Stimulated activated CD8-positive, alpha-beta memory T cell treated with anti-CD3 and anti-CD28 coated beads, Interleukin-7, amount 100 ng/mL, for 48 hours (primary cell): ENCODE results near the gene MYO15A.

Experiments used
- DNase-seq, 2 donors: peaks; one replicate each; pipeline ENCODE4 v3.0.0-alpha.2; 2020; ENCODE audit warnings: low read depth in 1 of 2; ENCODE audit errors: extremely low read depth in 1 of 2

Gene MYO15A

DNA sequence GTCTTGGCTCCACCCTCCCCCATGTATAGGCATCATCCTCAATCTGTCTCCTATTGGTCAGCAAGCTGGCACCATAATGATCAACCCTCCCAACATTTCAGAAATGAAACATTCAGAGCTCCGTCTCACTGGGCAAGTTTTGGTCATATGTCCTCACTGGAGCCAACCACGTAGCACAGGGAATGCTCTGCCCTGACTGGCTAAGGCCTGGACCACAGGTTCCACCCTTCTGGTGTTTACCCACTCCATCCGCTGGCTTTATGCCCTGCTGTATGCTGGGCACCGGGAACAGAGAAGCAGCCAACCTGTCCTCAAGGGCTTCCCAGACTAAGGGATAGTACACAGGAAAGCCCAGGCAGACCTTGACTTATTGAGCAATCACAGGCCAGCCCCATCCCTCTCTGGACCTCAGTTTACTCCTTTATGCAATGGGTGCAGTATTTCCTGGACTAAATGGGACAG, 20.5 kb downstream of the MYO15A start:
- DNase-seq, result no peak

GRCh38 chr17:18132711-18133110, 24.2 kb downstream of the MYO15A start:
- DNase-seq, result no peak

DNA sequence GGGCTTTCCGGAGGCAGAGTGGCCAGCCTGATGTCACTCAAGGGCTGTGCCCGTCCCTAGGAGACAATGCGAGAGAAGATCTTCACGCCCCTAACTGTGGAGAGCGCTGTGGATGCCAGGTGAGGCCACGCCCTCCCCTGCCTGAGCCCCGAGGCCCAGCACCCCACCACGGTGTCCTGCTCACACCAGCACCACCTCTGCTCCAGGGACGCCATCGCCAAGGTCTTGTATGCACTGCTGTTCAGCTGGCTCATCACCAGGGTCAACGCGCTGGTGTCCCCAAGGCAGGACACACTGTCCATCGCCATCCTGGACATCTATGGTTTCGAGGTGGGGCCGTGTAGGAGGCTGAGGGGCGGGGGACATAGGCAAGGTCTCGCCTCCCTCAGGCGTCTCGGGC, 27.8 kb downstream of the MYO15A start:
- DNase-seq, result no peak

GRCh38 chr17:18138065-18138749, 29.7 kb downstream of the MYO15A start:
- no peak for DNase-seq

- no peak for DNase-seq
Observed at GRCh38 chr17:18139092-18139491, 30.5 kb downstream of the MYO15A start.

DNA sequence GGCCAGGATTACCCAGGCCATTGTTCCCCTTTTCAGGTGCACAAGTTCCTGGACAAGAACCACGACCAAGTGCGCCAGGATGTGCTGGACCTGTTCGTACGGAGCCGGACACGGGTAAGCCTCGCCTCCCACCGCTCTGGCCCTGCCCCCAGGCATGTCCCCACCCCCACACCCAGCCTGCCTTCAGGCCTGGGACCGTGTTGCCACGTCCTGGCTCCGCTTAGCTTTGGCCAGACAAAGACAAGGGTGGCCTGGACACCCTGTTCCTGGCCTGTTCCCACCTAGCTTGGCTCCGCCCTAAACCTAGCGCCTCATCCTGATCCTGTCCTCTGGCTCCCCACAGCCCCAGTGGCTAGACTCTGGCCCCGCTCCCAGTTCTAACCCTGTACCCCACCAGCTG, 30.9 kb downstream of the MYO15A start:
- DNase-seq, result no peak

GRCh38 chr17:18139949-18140348, 31.4 kb downstream of the MYO15A start:
- DNase-seq, result no peak

DNA sequence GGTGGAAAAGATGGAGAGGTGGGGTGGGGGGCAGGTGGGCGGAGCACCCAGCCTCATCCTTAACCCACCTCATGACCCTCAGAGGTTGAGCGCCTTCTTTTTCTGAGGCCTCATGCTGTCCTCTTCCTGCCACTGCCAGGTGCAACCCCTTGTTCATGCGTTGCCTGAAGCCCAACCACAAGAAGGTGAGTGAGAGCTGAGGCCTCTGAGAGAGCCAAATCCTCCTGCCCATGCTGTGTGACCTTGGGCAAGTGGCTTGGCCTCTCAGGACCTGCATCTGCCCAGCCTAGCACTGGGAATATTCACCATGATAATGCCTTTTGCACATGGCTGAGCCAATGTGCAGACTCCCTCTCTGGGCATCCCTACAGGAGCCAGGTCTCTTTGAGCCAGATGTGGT, 32.1 kb downstream of the MYO15A start:
- no peak for DNase-seq

- DNase-seq, result no peak
Observed at GRCh38 chr17:18141210-18141803, 32.8 kb downstream of the MYO15A start.

DNA sequence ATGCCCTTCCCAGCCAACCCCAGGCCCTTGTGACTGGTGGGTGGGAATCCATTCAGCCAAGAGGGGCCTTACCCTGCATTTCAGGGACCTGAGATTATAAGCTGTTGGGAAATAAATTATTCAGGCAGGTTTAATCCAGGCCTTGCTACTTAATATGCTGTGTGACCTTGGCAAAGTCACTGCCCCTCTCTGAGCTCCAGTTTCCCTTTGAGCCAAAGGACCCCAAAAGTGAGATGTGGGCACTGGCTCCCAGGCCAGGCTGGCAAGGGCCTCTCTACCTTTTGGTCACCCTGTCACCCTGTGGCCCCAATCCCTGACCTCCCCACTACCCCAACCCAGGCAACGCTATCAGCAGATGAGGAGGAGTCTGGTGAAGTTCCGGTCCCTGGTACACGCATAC, 33.9 kb downstream of the MYO15A start:
- no peak for DNase-seq

DNA sequence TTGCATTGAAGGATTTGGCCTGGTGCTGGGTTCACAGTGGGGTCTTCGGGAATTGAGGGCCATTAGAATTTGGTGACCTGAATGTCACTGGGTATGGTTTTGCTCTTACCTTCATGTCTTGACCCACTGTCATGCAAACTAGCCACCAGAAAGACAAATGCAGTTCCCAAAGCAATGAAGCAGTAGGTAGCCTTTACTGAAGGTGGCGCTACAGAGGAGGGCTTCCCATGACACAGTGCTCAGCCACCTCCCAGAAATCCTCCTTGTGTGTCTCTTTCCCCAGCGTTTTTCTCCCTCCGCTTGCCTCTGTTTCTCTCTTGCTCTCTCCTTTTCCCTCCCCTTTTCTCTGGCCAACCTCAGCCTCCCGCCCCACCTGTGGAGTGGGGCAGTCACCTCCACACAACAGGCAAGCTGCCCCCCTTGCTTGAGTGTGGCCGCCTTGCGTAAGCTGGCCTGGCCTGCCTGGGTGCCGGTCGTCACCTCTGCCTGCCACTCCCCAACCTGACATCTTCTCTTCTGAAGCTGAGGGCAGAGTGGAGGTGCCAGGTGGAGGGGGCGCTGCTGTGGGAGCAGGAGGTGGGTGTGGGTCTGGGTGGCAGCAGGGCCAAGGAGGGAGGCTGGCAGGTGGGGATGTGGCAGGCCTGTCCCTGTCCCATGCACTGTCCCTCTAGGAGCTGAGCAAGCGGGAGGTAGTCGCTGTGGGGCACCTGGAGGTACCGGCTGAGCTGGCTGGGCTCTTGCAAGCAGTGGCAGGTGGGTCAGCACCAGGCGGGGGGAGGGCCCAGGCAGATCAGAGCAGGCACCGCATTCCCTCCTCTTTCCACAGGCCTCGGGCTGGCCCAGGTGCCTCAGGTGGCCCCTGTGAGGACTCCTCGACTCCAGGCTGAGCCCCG, 34.7 kb downstream of the MYO15A start:
- no peak for DNase-seq

- DNase-seq, result no peak
Observed at GRCh38 chr17:18144261-18144660, 35.7 kb downstream of the MYO15A start.

DNA sequence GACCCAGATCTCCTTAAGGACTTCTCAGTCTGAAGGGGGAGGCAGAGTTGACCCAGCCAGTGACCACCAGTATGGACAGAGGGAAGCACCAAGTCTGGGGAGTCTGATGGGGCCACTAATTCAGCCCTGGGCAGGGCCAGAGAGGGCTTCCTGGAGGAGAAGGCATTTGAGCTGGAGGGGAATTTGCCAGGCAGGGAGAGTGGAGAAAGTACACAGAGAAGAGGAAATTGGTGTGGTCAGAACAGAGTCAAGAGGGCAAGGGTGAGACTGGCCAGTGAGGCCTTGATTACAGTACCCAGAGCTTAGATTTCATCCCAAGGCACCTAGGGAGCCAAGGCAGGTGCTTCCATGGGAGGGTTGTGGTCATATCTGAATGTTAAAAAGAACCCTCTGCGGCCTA, 36.3 kb downstream of the MYO15A start:
- DNase-seq, result no peak

DNA sequence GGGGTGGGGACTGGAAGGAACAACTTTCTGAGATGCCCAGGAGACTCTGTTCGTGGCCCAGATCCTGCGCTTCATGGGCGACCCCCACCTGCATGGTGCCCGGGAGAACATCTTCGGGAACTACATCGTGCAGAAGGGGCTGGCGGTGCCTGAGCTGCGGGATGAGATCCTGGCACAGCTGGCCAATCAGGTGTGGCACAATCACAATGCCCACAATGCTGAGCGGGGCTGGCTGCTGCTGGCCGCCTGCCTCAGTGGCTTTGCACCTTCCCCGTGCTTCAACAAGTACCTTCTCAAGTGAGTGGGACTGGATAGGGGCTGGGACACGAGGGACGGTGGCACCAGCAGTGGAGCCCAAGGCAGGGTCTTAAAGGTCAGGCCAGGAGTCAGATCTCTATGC, 37.3 kb downstream of the MYO15A start:
- DNase-seq, result no peak

- no peak for DNase-seq
Observed at GRCh38 chr17:18146259-18146658, 37.7 kb downstream of the MYO15A start.

- no peak for DNase-seq
Observed at GRCh38 chr17:18146980-18147379, 38.4 kb downstream of the MYO15A start.

GRCh38 chr17:18148586-18148985, 40.0 kb downstream of the MYO15A start:
- no peak for DNase-seq

GRCh38 chr17:18151290-18151689, 42.7 kb downstream of the MYO15A start:
- no peak for DNase-seq

DNA sequence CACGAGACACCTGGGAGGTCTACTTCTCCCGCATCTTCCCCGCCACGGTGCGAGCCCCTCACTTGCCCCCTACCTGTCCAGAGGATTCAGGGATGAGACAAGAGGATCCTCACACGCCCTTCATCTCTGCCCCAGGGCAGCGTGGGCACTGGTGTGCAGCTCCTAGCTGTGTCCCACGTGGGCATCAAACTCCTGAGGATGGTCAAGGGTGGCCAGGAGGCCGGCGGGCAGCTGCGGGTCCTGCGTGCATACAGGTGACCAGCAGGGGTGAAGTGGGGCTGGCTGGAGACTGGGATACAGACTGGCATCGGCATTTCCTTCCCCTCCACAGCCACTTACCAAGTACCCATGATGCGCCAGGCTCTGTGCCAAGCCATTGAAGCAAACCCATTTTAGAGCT, 46.6 kb downstream of the MYO15A start:
- DNase-seq, result no peak

DNA sequence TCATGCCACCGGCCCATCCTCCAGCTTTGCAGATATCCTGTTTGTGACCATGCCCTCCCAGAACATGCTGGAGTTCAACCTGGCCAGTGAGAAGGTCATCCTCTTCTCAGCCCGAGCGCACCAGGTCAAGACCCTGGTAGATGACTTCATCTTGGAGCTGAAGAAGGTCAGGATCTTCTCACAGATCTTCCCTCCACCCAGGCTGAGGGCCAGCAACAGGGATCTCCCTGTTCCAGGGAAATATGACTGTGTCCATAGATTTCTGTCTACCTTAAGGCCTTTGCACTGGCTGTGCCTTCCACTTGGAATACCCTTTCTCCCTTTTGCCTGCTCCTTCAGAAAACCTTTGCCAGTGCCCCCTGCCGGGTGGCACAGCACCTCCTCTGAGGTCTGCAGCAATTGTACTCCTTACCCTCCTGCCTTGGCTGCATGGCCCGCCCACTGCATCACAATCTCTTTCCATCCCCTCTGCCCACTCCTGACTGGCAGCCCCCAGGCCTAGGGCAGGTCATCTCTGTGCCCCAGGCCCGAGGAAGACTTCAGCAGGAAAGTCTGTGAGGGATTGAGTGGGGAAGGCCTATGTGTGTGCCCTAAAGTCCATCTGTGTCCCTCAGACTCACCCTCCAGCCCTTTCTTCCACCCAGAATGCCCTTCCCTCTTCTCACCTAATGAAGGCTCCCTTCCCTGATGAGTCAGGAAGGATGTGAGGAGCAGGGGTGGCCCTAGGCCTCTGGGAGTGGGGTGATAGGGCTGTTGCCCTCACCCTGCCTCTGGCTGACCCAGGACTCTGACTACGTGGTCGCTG, 47.8 kb downstream of the MYO15A start:
- DNase-seq, result no peak

DNA sequence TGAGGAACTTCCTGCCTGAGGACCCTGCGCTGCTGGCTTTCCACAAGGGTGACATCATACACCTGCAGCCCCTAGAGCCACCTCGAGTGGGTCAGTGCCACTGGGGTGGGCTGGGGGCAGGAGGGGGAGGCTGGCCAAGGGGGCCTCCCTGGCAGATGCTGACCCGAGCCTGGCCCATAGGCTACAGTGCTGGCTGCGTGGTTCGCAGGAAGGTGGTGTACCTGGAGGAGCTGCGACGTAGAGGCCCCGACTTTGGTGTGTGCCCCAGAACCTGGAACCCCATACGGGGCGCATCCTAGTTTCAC, 48.4 kb downstream of the MYO15A start:
- no peak for DNase-seq
